Skeletal muscle satellite cell (primary cell): ENCODE results near the gene CELSR1.

Source experiments
- H3K27me3 ChIP-seq: 2 replicates; pipeline ENCODE4 v1.7.0; 2013; ENCODE audit warnings: low read length; ENCODE audit not compliant: control insufficient read depth, insufficient read depth
- H3K36me3 ChIP-seq: 2 replicates; pipeline ENCODE4 v1.7.0; 2013; ENCODE audit warnings: mild to moderate bottlenecking, control low read depth, low read length; ENCODE audit not compliant: insufficient read depth
- H3K4me1 ChIP-seq: 2 replicates; pipeline ENCODE4 v1.7.0; 2013; ENCODE audit warnings: low read length; ENCODE audit not compliant: control insufficient read depth, insufficient read depth
- H3K4me2 ChIP-seq: 2 replicates; pipeline ENCODE4 v1.7.0; 2013; ENCODE audit warnings: mild to moderate bottlenecking, low read length
- H3K4me3 ChIP-seq: 2 replicates; pipeline ENCODE4 v1.7.0; 2013; ENCODE audit warnings: low read length
- H3K9ac ChIP-seq: 2 replicates; pipeline ENCODE4 v1.7.0; 2013; ENCODE audit warnings: mild to moderate bottlenecking, low read depth, low read length, moderate library complexity
- H3K9me3 ChIP-seq: replicated peaks from 2 replicates; pipeline ENCODE4 v1.7.0; 2013; ENCODE audit warnings: mild to moderate bottlenecking, control low read depth, low read length

CELSR1 gene

GRCh38 chr22:46377525-46378425, 159.6 kb downstream of the CELSR1 start:
- H3K27me3 ChIP-seq, result peaks cover 46% of the 10 kb centered on the region

GRCh38 chr22:46376908-46377524, 160.4 kb downstream of the CELSR1 start:
- Histone ChIP-seq H3K4me2 (no peak overlapping the region), H3K36me3 (no peaks in the 10 kb centered on the region), H3K4me3 (no peak overlapping the region), H3K27me3 (peaks cover 49% of the 10 kb centered on the region), H3K9me3 (no peaks in the 10 kb centered on the region), H3K9ac (no peak overlapping the region), H3K4me1 (peaks cover 5% of the 10 kb centered on the region)

More at GRCh38 chr22:46377525-46378425, 159.6 kb downstream of the CELSR1 start:
- Histone ChIP-seq H3K4me1 (peaks cover 5% of the 10 kb centered on the region), H3K9me3 (no peaks in the 10 kb centered on the region), H3K9ac (no peak overlapping the region), H3K36me3 (no peaks in the 10 kb centered on the region), H3K4me3 (no peak overlapping the region), H3K4me2 (no peak overlapping the region)

- no peaks in the 10 kb centered on the region for H3K9me3 ChIP-seq
- H3K27me3 ChIP-seq, result peaks cover 49% of the 10 kb centered on the region
- H3K9ac ChIP-seq, result no peak overlapping the region
- no peak overlapping the region for H3K4me2 ChIP-seq
- no peaks in the 10 kb centered on the region for H3K36me3 ChIP-seq
- no peak overlapping the region for H3K4me3 ChIP-seq
- H3K4me1 ChIP-seq, result peaks cover 5% of the 10 kb centered on the region
These were observed 161.3 kb downstream of the CELSR1 start for GRCh38 chr22:46376111-46376510.

GRCh38 chr22:46374663-46375474, 162.6 kb downstream of the CELSR1 start:
- Histone ChIP-seq H3K4me2 (no peak overlapping the region), H3K36me3 (no peaks in the 10 kb centered on the region), H3K9ac (no peak overlapping the region), H3K4me3 (no peak overlapping the region), H3K9me3 (no peaks in the 10 kb centered on the region), H3K4me1 (peaks cover 5% of the 10 kb centered on the region), H3K27me3 (peaks cover 42% of the 10 kb centered on the region)

GRCh38 chr22:46373921-46374662, 163.3 kb downstream of the CELSR1 start:
- H3K4me1 ChIP-seq, result peaks cover 5% of the 10 kb centered on the region
- peaks cover 42% of the 10 kb centered on the region for H3K27me3 ChIP-seq
- no peak overlapping the region for H3K4me3 ChIP-seq
- H3K4me2 ChIP-seq, result no peak overlapping the region
- no peaks in the 10 kb centered on the region for H3K9me3 ChIP-seq
- H3K9ac ChIP-seq, result no peak overlapping the region
- no peaks in the 10 kb centered on the region for H3K36me3 ChIP-seq

- H3K36me3 ChIP-seq, result no peaks in the 10 kb centered on the region
- peaks cover 33% of the 10 kb centered on the region for H3K27me3 ChIP-seq
- H3K4me3 ChIP-seq, result no peak overlapping the region
- no peak overlapping the region for H3K4me2 ChIP-seq
- peaks cover 5% of the 10 kb centered on the region for H3K4me1 ChIP-seq
- H3K9me3 ChIP-seq, result no peaks in the 10 kb centered on the region
- H3K9ac ChIP-seq, result no peak overlapping the region
These were observed 164.3 kb downstream of the CELSR1 start for GRCh38 chr22:46373159-46373558.

GRCh38 chr22:46372686-46373085, 164.7 kb downstream of the CELSR1 start:
- no peaks in the 10 kb centered on the region for H3K9me3 ChIP-seq
- H3K4me3 ChIP-seq, result no peak overlapping the region
- peaks cover 28% of the 10 kb centered on the region for H3K27me3 ChIP-seq
- peaks cover 3% of the 10 kb centered on the region for H3K4me1 ChIP-seq
- no peak overlapping the region for H3K4me2 ChIP-seq
- H3K36me3 ChIP-seq, result no peaks in the 10 kb centered on the region
- no peak overlapping the region for H3K9ac ChIP-seq

GRCh38 chr22:46371623-46372226, 165.7 kb downstream of the CELSR1 start:
- no peaks in the 10 kb centered on the region for H3K9me3 ChIP-seq
- no peaks in the 10 kb centered on the region for H3K4me1 ChIP-seq
- H3K36me3 ChIP-seq, result no peaks in the 10 kb centered on the region
- peaks cover 24% of the 10 kb centered on the region for H3K27me3 ChIP-seq
- no peak overlapping the region for H3K9ac ChIP-seq
- no peak overlapping the region for H3K4me2 ChIP-seq
- no peak overlapping the region for H3K4me3 ChIP-seq

- no peak overlapping the region for H3K4me2 ChIP-seq
- no peaks in the 10 kb centered on the region for H3K36me3 ChIP-seq
- no peaks in the 10 kb centered on the region for H3K4me1 ChIP-seq
- H3K4me3 ChIP-seq, result no peak overlapping the region
- H3K9me3 ChIP-seq, result no peaks in the 10 kb centered on the region
- peaks cover 26% of the 10 kb centered on the region for H3K27me3 ChIP-seq
- H3K9ac ChIP-seq, result no peak overlapping the region
These were observed 166.7 kb downstream of the CELSR1 start for GRCh38 chr22:46370584-46371291.
